Spleen (tissue), 11 donors: ENCODE measurements around the gene SIK3. TPM values are rescaled to one million over a fixed set of nuclear protein-coding genes. Genes with fewer than 3 reads are reported as not detected.

Source experiments
- DNase-seq: peaks from one replicate; pipeline ENCODE4 v3.0.0-alpha.2; 2020
- H3K27ac ChIP-seq, 8 donors: fragments of 200-600 bp; sonication (generic) in 7 of 8; 1 replicate in 4 of 8; 2 replicates in 4 of 8; pipeline versions ENCODE4 v1.5.0 to v1.8.0; 2016 to 2021; ENCODE audit warnings: inconsistent platforms in 4 of 8, mild to moderate bottlenecking in 4 of 8, moderate library complexity in 1 of 8
- H3K27me3 ChIP-seq, 7 donors: fragments of 200-600 bp; sonication (generic) in 6 of 7; replicated peaks in 1 of 7; 1 replicate in 4 of 7; 2 replicates in 3 of 7; pipeline versions ENCODE4 v1.5.0 to v1.8.0; 2016 to 2021; ENCODE audit warnings: inconsistent platforms in 3 of 7, mild to moderate bottlenecking in 1 of 7
- H3K36me3 ChIP-seq, 6 donors: fragments of 200-600 bp; sonication (generic) in 5 of 6; 1 replicate in 4 of 6; 2 replicates in 2 of 6; pipeline versions ENCODE4 v1.5.0 to v1.8.0; 2016 to 2021; ENCODE audit warnings: inconsistent platforms in 2 of 6
- H3K4me1 ChIP-seq, 6 donors: fragments of 200-600 bp; sonication (generic) in 5 of 6; 1 replicate in 3 of 6; 2 replicates in 3 of 6; pipeline versions ENCODE4 v1.5.0 to v1.8.0; 2016 to 2021; ENCODE audit warnings: inconsistent platforms in 3 of 6
- H3K4me3 ChIP-seq, 8 donors: fragments of 200-600 bp; sonication (generic) in 7 of 8; 1 replicate in 4 of 8; 2 replicates in 4 of 8; pipeline versions ENCODE4 v1.5.0 to v1.8.0; 2016 to 2021; ENCODE audit warnings: inconsistent platforms in 4 of 8, mild to moderate bottlenecking in 4 of 8, moderate library complexity in 2 of 8
- H3K9me3 ChIP-seq, 8 donors: fragments of 200-600 bp; sonication (generic) in 7 of 8; 1 replicate in 4 of 8; 2 replicates in 4 of 8; pipeline versions ENCODE4 v1.5.0 to v1.8.0; 2016 to 2021; ENCODE audit warnings: inconsistent platforms in 4 of 8
- POLR2A ChIP-seq, 3 donors: fragments of 450-650 bp; IDR thresholded peaks; one replicate each; pipeline ENCODE4 v1.5.1; 2017; ENCODE audit warnings: antibody characterized with exemption in 3 of 3, mild to moderate bottlenecking in 1 of 3
- POLR2AphosphoS5 ChIP-seq, 3 donors: sonication (generic); formaldehyde crosslinking; IDR thresholded peaks; one replicate each; pipeline ENCODE4 v1.5.1; 2017; ENCODE audit warnings: antibody characterized with exemption in 3 of 3
- WGBS, 5 donors: extraction: QIAGEN DNeasy Blood & Tissue Kit in 3 of 5; methylation state at CpG; one replicate each; pipeline versions ENCODE4 v1.1.5 to v1.1.7; 2013 to 2018; 5-methylcytosine and 5-hydroxymethylcytosine counted together
- intact Hi-C: fragments of 100-400 bp; cut with DNase I; formaldehyde crosslinking; loops from one replicate; pipeline ENCODE4 v1.15.0; 2023; ENCODE audit warnings: low total_unique reads
- polyA plus RNA-seq, 3 donors: library from polyadenylated mRNA; stranded (reverse); fragments of 200-250 nt; gene quantifications; one replicate each; pipeline ENCODE4 v1.2.1, GENCODE V29; 2013
- total RNA-seq, 7 donors: library from RNA; depleted of rRNA in 3 of 7; stranded (reverse); fragments of >200 nt in 3 of 7; fragmentation: NEBNext Ultra II Directional in 4 of 7; extraction: Animal tissue kit (Norgen Biotek cat#: 25700) in 4 of 7; gene quantifications; one replicate each; pipeline versions ENCODE4 v1.1.0 to v1.2.1, GENCODE V29; 2016 to 2021
- TF ChIP-seq, protein P1 (sequence below), 11 experiments: fragments of 200-600 bp in 7 of 11; fragments of 450-650 bp in 4 of 11; sonication (generic) in 4 of 11; IDR thresholded peaks in 8 of 11; conservative IDR thresholded peaks in 3 of 11; 1 replicate in 7 of 11; 2 replicates in 4 of 11; pipeline versions ENCODE4 v1.4.0 to v1.8.0; 2016 to 2021; ENCODE audit warnings: antibody characterized with exemption in 11 of 11, inconsistent platforms in 4 of 11, mild to moderate bottlenecking in 1 of 11
- donor health status: healthy with polysubstance abuse.
- donor health status: DM: no; HTN: no; CAD: no; lungs with moderate emphysema.
- donor health status: DM: no; HTN: no; CAD: no.
- donor health status: Bipolar disorder and iron deficiency.
- donor health status: healthy.
- donor health status: DM: no; HTN: no; CAD: no.
- donor health status: DM: yes; HTN: yes; CAD: no.

The SIK3 gene
- total and polyA plus RNA-seq, 10 donors: 7.8 to 112 (median 67.6) TPM

DNA sequence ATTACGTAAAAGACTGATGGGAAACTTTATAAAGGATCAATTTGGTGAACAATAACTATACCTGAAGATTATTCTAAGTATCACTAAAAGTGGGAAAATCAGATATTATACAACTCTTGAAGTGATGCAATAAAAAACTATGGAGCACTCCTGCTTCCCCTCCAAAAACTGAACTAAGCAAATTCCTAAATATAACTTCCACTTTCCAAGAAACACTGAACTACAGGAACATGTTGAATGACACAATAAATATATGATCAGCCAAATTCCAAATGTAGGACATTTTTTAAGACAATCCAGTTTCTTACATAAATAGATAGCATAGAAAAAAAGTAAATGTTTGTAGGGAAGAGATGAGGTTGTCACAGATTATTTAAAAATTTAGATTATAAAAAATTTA, 158.7 kb downstream of the SIK3 start:
- no peak for DNase-seq
- peaks cover 0 to 12% (median 0%) of the 10 kb centered on the region in 6 donors for H3K4me1 ChIP-seq
- H3K9me3 ChIP-seq: no peaks in the 10 kb centered on the region
- peak overlapping the region in 1 of 8 donors; percentile 11 for H3K27ac ChIP-seq
- intact Hi-C loops: no loop called here
- TF ChIP-seq, protein P1, sequence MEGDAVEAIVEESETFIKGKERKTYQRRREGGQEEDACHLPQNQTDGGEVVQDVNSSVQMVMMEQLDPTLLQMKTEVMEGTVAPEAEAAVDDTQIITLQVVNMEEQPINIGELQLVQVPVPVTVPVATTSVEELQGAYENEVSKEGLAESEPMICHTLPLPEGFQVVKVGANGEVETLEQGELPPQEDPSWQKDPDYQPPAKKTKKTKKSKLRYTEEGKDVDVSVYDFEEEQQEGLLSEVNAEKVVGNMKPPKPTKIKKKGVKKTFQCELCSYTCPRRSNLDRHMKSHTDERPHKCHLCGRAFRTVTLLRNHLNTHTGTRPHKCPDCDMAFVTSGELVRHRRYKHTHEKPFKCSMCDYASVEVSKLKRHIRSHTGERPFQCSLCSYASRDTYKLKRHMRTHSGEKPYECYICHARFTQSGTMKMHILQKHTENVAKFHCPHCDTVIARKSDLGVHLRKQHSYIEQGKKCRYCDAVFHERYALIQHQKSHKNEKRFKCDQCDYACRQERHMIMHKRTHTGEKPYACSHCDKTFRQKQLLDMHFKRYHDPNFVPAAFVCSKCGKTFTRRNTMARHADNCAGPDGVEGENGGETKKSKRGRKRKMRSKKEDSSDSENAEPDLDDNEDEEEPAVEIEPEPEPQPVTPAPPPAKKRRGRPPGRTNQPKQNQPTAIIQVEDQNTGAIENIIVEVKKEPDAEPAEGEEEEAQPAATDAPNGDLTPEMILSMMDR (IDR thresholded peaks at IDR 0.05 in 8 of 11, conservative IDR thresholded peaks at IDR 0.05 in 3 of 11): no peak
- TF ChIP-seq POLR2A (IDR thresholded peaks at IDR 0.05): no peak
- H3K4me3 ChIP-seq: no peak overlapping the region
- no peaks in the 10 kb centered on the region for H3K27me3 ChIP-seq
- peaks cover 0 to 28% (median 0%) of the 10 kb centered on the region in 6 donors for H3K36me3 ChIP-seq
- 96 to 100% (median 97%) methylated on average over 1 of the region's 1 CpG for WGBS, 5 donors

DNA sequence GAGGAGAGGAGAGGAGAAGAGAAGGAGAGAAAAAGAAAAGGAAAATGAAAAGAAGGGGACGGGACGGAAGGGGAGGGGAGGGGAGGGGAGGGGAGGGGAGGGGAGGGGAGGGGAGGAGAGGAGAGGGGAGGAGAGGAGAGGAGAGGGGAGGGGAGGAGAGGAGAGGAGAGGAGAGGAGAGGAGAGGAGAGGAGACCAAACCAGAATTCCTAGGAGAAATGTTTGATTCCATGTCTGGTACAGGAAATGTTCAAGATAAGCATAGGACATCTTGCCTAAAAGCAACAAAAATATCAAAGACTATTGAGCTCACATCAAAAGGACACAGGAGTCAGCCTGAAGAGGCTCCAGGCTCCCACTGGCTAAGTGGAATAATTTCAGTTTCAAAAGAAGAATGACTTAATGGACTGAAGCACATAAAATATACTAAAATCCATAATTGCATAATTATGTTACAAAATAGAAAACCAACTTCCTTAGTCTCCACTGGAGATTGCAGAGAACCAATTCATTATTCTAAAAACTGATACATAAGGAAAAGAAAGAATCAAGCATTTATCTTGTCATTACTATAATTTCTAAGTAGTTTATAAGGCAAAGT, 159.7 kb downstream of the SIK3 start:
- H3K27ac ChIP-seq: peak overlapping the region in 1 of 8 donors; percentile 11
- 65 to 92% methylated on average over 2 of the region's 2 CpGs; no CpG with 5 or more reads in 3 of the 5 donors for WGBS, 5 donors
- DNase-seq: no peak
- TF ChIP-seq, protein P1 (IDR thresholded peaks at IDR 0.05 in 8 of 11, conservative IDR thresholded peaks at IDR 0.05 in 3 of 11): no peak
- no peak for TF ChIP-seq POLR2A (IDR thresholded peaks at IDR 0.05)
- TF ChIP-seq POLR2AphosphoS5 (IDR thresholded peaks at IDR 0.05): no peak
- H3K36me3 ChIP-seq: peaks cover 0 to 23% (median 0%) of the 10 kb centered on the region in 6 donors
- H3K27me3 ChIP-seq: no peaks in the 10 kb centered on the region
- peaks cover 0 to 16% (median 0%) of the 10 kb centered on the region in 6 donors for H3K4me1 ChIP-seq
- no peaks in the 10 kb centered on the region for H3K9me3 ChIP-seq
- H3K4me3 ChIP-seq: no peak overlapping the region
- intact Hi-C loops: no loop called here

DNA sequence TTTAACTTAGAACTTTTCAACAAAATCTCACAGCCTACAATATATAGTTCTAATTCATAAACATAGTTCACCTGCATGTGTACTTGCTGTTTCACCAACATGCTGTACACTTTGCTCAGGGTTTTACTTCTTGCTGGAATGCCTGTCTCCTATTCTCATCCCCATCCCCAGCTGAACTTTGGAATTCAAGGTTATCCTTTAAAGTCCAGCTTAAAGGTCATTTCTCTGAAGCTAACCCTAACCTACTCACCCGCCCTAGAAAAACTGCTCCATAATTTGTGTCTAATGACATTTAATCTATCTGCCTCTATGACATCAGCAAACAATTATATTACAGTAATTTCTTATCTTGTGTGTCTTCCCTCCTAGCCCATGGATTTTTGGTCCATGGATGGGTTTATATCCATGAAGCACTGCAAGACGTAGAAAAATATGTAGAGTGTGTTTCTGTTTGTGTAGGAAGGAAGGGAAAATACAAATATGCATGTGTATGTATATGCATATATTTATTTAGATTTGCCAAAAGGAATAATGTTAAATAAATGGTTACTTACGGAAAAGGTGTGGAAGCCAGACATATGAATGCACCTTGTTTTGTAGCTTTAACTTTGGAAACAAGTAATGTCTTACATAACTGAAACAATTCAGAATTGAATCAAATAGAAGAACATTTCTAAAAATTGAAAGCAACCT, 161.3 kb downstream of the SIK3 start:
- 94 to 98% (median 98%) methylated on average over 3 of the region's 3 CpGs for WGBS, 5 donors
- H3K36me3 ChIP-seq: peaks cover 0 to 18% (median 0%) of the 10 kb centered on the region in 6 donors
- TF ChIP-seq, protein P1 (IDR thresholded peaks at IDR 0.05 in 8 of 11, conservative IDR thresholded peaks at IDR 0.05 in 3 of 11): no peak
- TF ChIP-seq POLR2AphosphoS5 (IDR thresholded peaks at IDR 0.05) (no peak), POLR2A (IDR thresholded peaks at IDR 0.05) (no peak)
- DNase-seq: no peak
- peaks cover 8 to 33% (median 10%) of the 10 kb centered on the region in 6 donors for H3K4me1 ChIP-seq
- no peak overlapping the region for H3K4me3 ChIP-seq
- intact Hi-C loops: no loop called here
- H3K9me3 ChIP-seq: no peaks in the 10 kb centered on the region
- no peaks in the 10 kb centered on the region for H3K27me3 ChIP-seq
- H3K27ac ChIP-seq: no peak overlapping the region

DNA sequence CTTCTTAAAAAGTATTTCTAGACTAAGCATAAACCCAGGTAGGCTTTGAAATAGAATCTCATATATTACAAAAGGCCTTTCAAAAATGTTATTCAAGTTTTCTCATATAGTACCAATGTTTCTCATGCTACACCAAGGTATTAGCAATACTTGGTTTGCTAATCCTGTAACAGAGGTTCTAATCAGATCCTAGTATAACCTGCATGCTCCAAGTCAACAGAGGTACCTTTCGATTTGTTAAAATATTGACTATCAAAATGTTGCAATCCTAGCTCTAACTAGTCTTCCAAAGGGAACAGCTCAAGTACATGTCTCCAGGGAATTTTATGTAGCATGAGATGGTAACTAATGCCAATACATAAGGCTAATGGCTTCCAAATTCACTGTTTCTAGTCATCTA, 162.7 kb downstream of the SIK3 start:
- H3K36me3 ChIP-seq: peaks cover 0 to 18% (median 0%) of the 10 kb centered on the region in 6 donors
- no peaks in the 10 kb centered on the region for H3K27me3 ChIP-seq
- no peak overlapping the region for H3K27ac ChIP-seq
- 93 to 98% (median 95%) methylated on average over 1 of the region's 1 CpG for WGBS, 5 donors
- H3K4me3 ChIP-seq: no peak overlapping the region
- TF ChIP-seq POLR2AphosphoS5 (IDR thresholded peaks at IDR 0.05): no peak
- TF ChIP-seq, protein P1 (IDR thresholded peaks at IDR 0.05 in 8 of 11, conservative IDR thresholded peaks at IDR 0.05 in 3 of 11): no peak
- no peaks in the 10 kb centered on the region for H3K9me3 ChIP-seq
- intact Hi-C loops: no loop called here
- H3K4me1 ChIP-seq: peaks cover 19 to 46% (median 24%) of the 10 kb centered on the region in 6 donors
- DNase-seq: no peak
